GM12892 (cell line): Measurements from ENCODE around the gene ULK4.
"Not testable (repeated sequence)": the region's sequence is repeated elsewhere in the genome, so short reads cannot be mapped to it uniquely, and the experiment has no call there.

Experiments
- DNase-seq: peaks from one replicate; pipeline ENCODE4 v3.0.0; 2011; ENCODE audit not compliant: insufficient read length
- FAIRE-seq: peaks from 2 replicates; lab custom pipeline; 2011; peaks lifted over from hg19 to GRCh38; lab: Jason Lieb, UNC
- POLR2A ChIP-seq: IDR thresholded peaks from 2 replicates; pipeline ENCODE4 v1.6.1; 2011; ENCODE audit warnings: low read depth, low read length, control low read depth
- POLR2AphosphoS5 ChIP-seq: IDR thresholded peaks from 2 replicates; pipeline ENCODE4 v1.6.1; 2011; ENCODE audit warnings: low read depth, low read length, control low read depth
- TAF1 ChIP-seq: IDR thresholded peaks from 2 replicates; pipeline ENCODE4 v1.6.1; 2011; ENCODE audit warnings: low read depth, mild to moderate bottlenecking, control low read depth, low read length, borderline replicate concordance

The ULK4 gene

GRCh38 chr3:41565003-41565402, 396.9 kb downstream of the ULK4 start:
- TF ChIP-seq TAF1 (no peak), POLR2AphosphoS5 (no peak), POLR2A (no peak)
- FAIRE-seq: no peak

GRCh38 chr3:41556245-41556644, 405.7 kb downstream of the ULK4 start:
- not testable (repeated sequence) for FAIRE-seq, DNase-seq

More at GRCh38 chr3:41565003-41565402, 396.9 kb downstream of the ULK4 start:
- no peak for DNase-seq

DNA sequence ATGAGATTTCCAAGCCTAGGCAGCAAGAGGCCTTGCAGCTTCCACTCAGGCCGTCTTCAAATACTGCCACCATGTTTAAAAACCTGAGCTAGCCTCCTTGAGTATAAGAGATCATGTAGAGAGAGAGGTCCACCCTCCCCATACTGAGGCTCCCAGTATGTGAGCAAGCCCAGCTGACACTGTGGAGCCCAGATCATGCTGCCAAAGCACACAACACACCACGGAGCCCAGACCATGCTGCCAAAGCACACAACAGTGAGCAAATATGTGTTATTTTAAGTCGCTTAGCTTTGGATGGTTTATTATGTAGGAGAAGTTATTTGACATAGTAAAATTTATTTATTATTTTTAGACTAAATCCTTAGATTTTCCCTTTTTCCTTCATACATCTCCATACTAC, 428.9 kb downstream of the ULK4 start:
- TF ChIP-seq POLR2AphosphoS5 (no peak), TAF1 (no peak)
- DNase-seq: no peak
- FAIRE-seq: no peak

DNA sequence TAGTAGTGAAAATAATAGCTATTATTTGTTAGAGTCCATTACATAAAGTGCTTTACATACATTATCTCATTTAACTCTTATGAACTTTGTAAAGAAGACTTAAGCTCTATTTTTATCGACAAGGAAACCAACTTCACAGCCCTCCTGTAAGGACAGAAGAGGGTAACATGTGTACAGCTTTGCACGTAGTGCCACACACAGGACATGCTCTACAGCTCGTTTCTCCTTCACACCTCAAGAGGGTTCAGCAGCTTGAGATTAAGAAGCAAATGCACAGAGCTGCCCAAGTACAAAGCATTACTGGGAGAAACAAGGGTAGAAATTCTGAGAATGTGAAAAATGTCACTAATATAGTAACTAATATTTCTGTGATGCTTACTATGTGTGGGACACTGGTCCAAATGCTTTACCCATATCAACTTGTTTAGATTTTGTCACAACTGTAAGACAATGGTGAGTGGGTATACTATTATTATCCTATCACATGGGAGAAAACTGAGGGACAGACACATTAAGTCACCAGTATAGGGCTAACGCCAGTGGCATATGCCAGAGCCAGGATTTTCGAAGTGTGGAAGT, 434.8 kb downstream of the ULK4 start:
- TF ChIP-seq TAF1 (no peak), POLR2AphosphoS5 (no peak), POLR2A (no peak)
- DNase-seq (no peak), FAIRE-seq (no peak)

DNA sequence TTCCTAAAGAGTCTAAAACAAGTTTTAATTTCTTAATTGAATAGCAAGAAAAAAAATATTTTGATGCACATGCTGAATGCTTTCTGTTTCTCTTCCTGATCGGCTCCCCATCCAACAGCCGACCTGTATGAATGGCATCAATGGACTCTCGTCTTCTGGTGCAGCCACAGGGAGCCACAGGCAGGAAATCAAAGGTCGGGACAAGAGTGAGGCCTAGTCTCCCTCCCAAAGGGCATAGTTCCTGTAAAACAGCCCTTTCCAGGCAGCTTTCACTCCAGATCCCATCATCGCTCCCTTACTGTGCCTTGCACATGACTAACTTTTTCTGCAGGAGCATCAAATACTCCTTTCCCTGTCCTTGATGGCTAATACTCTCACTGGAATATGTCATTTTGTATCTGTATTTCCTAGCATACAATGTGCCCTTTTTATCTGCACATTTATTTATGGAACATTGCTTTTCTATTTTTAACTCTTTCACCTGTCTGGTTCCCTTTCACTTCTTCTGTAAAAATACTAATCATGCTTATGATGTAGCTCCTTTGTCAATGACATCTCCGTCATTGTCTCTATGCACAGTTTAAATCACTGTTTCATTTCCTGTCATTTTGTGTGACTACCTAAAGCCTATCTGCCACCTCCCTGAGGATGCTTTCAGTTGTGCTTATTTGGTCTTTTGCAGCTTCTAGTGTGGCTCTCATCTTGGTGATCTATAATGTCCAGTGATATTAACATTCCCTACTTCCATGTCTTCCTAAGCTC, 436.4 kb downstream of the ULK4 start:
- no peak for TF ChIP-seq POLR2A
- TF ChIP-seq TAF1: no peak
- no peak for TF ChIP-seq POLR2AphosphoS5
- DNase-seq (no peak), FAIRE-seq (no peak)

GRCh38 chr3:41523897-41524296, 438.0 kb downstream of the ULK4 start:
- DNase-seq (no peak), FAIRE-seq (no peak)
- TF ChIP-seq POLR2AphosphoS5: no peak
- TF ChIP-seq TAF1: no peak
- TF ChIP-seq POLR2A: no peak

DNA sequence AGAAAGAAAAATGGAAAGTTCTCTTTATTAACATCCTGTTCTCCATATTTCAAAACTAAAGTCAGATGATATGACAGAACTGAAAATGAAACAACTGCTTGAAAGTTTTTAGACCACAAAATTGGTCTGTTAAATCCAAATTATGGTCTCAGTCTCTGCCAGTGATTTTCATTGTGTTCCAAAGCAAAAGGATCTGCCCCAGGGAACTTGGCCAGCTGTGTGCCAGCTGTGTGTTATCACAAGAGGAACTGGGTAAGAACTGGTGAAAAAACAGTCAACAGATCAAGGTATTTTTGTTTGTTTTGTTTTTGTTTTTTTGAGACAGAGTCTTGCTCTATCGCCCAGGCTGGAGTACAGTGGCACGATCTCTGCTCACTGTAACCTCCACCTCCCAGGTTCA, 439.3 kb downstream of the ULK4 start:
- DNase-seq (no peak), FAIRE-seq (peak; percentile 27)
- TF ChIP-seq POLR2A (no peak), POLR2AphosphoS5 (no peak), TAF1 (no peak)

GRCh38 chr3:41521010-41521655, 440.8 kb downstream of the ULK4 start:
- TF ChIP-seq POLR2A: no peak
- TF ChIP-seq POLR2AphosphoS5: no peak
- TF ChIP-seq TAF1: no peak
- FAIRE-seq (no peak), DNase-seq (no peak)

DNA sequence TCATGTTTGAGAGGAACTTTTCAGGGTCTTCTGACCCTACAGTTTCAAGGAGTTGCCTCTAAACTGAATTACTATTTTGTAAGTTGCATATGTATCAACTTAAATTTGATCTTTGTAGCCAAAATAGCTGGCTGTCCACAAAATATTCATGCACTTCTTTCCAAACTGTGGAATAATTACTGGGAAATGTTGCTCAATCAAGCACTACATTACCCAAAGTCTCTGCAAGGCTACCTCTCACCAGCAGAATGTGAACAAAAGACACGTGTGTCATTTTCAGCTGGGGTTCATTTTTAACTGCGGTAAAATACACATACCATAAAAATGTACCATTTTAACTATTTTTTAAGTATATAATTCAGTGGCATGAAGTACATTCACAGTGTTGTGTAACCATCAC, 442.2 kb downstream of the ULK4 start:
- no peak for DNase-seq
- no peak for FAIRE-seq
- TF ChIP-seq POLR2AphosphoS5 (no peak), POLR2A (no peak), TAF1 (no peak)

DNA sequence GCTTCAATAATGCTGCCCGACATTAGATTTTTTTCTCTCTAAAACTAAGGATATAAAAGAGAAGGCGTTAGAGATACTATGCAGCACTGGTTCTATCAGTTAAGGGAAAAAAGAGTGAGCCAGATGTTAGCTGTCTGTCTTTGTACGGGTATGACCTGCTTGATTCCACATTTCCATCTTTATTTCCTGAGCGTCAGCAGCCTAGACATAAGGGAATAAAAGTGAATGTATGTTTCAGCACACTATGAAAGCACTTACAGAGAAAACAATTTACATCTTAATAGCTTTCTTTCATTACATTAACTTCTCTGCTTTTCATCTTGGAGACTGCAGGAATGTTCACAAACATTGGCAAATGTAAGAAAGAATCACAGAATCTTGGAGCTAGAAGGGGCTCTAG, 443.3 kb downstream of the ULK4 start:
- FAIRE-seq: no peak
- no peak for DNase-seq
- TF ChIP-seq POLR2A (no peak), POLR2AphosphoS5 (no peak), TAF1 (no peak)

GRCh38 chr3:41508063-41508696, 453.7 kb downstream of the ULK4 start:
- no peak for DNase-seq
- no peak for FAIRE-seq

More at GRCh38 chr3:41508063-41508696, 453.7 kb downstream of the ULK4 start:
- TF ChIP-seq TAF1: no peak
- no peak for TF ChIP-seq POLR2A
- no peak for TF ChIP-seq POLR2AphosphoS5
